Natural killer cell (primary cell): ENCODE data around the gene ALG13. TPM values are rescaled to one million over a fixed set of nuclear protein-coding genes. Genes with fewer than 3 reads are reported as not detected.

ENCODE experiments used
- ATAC-seq, 3 donors: fragments of 150-1000 bp in 2 of 3; fragments of 200-7000 bp in 1 of 3; cut with Tn5 transposase; 1 replicate in 1 of 3; 2 replicates in 2 of 3; pipeline ENCODE4 v1.10.0; 2021; ENCODE audit warnings: mild to moderate bottlenecking in 2 of 3, moderate library complexity in 2 of 3
- DNase-seq, 2 donors: peaks; one replicate each; pipeline versions ENCODE4 v3.0.0 to v3.0.0-alpha.2; 2013 to 2021; ENCODE audit warnings: mixed read lengths in 1 of 2
- H3K27ac ChIP-seq: one replicate; pipeline ENCODE4 v1.5.1; 2013; ENCODE audit warnings: mild to moderate bottlenecking, low read length
- H3K27me3 ChIP-seq: one replicate; pipeline ENCODE4 v1.6.1; 2013; ENCODE audit warnings: low read length; ENCODE audit not compliant: control insufficient read depth, insufficient read depth
- H3K36me3 ChIP-seq: one replicate; pipeline ENCODE4 v1.6.1; 2013; ENCODE audit warnings: low read length; ENCODE audit not compliant: control insufficient read depth, insufficient read depth
- H3K4me1 ChIP-seq: one replicate; pipeline ENCODE4 v1.6.1; 2013; ENCODE audit warnings: low read length; ENCODE audit not compliant: control insufficient read depth, insufficient read depth
- H3K4me3 ChIP-seq: one replicate; pipeline ENCODE4 v1.5.1; 2013; ENCODE audit warnings: low read length
- H3K9me3 ChIP-seq: one replicate; pipeline ENCODE4 v1.6.1; 2013; ENCODE audit warnings: low read length; ENCODE audit not compliant: control insufficient read depth, insufficient read depth
- H3K27ac Mint-ChIP-seq, 2 donors: one replicate each; pipeline ENCODE4 v1.8.0; 2022; ENCODE audit warnings: mild to moderate bottlenecking in 2 of 2, mixed read lengths in 2 of 2, moderate library complexity in 1 of 2
- H3K27me3 Mint-ChIP-seq, 2 donors: one replicate each; pipeline ENCODE4 v1.8.0; 2022; ENCODE audit warnings: low read depth in 2 of 2, mixed read lengths in 2 of 2
- H3K36me3 Mint-ChIP-seq: one replicate; pipeline ENCODE4 v1.8.0; 2022; ENCODE audit warnings: mixed read lengths
- H3K4me1 Mint-ChIP-seq, 2 donors: one replicate each; pipeline ENCODE4 v1.8.0; 2022; ENCODE audit warnings: mixed read lengths in 2 of 2
- H3K4me3 Mint-ChIP-seq: one replicate; pipeline ENCODE4 v1.8.0; 2022; ENCODE audit warnings: mild to moderate bottlenecking, moderate library complexity, mixed read lengths
- H3K9me3 Mint-ChIP-seq, 2 donors: one replicate each; pipeline ENCODE4 v1.8.0; 2022; ENCODE audit warnings: mixed read lengths in 2 of 2
- WGBS: methylation state at CpG from one replicate; pipeline ENCODE4 v1.1.7; 2013; ENCODE audit warnings: missing lambda C conversion rate; ENCODE audit not compliant: insufficient coverage; 5-methylcytosine and 5-hydroxymethylcytosine counted together
- intact Hi-C: fragments of 100-400 bp; cut with micrococcal nuclease; formaldehyde crosslinking; loops from one replicate; pipeline ENCODE4 v1.14.2; 2022
- total RNA-seq, 4 donors: library from RNA; stranded (reverse); fragments of 120-200 nt in 1 of 4; gene quantifications; one replicate each; pipeline versions ENCODE4 v1.2.3 to v1.2.4, GENCODE V29; 2013 to 2022
- TF ChIP-seq, protein P1 (sequence below): fragments of 200-600 bp; IDR thresholded peaks from one replicate; pipeline ENCODE4 v1.8.0; 2022; ENCODE audit warnings: antibody characterized with exemption

ALG13 gene
- total RNA-seq, 3 donors from 2014 or later (not counting 1 experiment from before 2014, with no cell fraction given) = 57.3 to 120 (median 97.2) TPM

DNA sequence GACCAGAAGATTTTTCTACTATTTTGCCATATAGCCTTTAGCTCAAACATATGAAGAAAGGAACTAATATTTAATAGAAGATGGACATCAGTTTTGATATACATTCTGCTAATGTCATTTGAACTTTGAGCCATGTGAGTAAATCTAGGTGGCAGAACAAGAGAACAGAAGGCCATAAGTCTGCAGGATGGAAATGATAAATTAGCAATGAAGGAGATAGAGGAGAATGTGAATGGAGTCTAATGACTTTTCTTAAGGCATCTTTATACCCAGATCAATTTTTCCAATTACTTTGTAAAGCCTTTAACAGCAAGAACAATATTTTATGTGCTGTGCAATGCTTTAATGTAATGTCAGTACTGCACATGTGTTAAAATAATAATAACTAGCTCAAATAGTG is 30.1 kb upstream of the ALG13 start:
- Histone ChIP-seq H3K4me3 (no peak overlapping the region), H3K27ac (no peak overlapping the region), H3K27me3 (no peaks in the 10 kb centered on the region), H3K4me1 (no peaks in the 10 kb centered on the region), H3K36me3 (no peaks in the 10 kb centered on the region), H3K9me3 (no peaks in the 10 kb centered on the region)
- ATAC-seq (no peak), DNase-seq (no peak)
- Mint-ChIP-seq H3K4me1 (no peaks in the 10 kb centered on the region), H3K36me3 (no peaks in the 10 kb centered on the region), H3K27ac (no peak overlapping the region), H3K4me3 (no peak overlapping the region), H3K9me3 (no peaks in the 10 kb centered on the region), H3K27me3 (peaks cover 0 to 2% of the 10 kb centered on the region in 2 donors)
- intact Hi-C loops = no loop called here
- TF ChIP-seq, protein P1, sequence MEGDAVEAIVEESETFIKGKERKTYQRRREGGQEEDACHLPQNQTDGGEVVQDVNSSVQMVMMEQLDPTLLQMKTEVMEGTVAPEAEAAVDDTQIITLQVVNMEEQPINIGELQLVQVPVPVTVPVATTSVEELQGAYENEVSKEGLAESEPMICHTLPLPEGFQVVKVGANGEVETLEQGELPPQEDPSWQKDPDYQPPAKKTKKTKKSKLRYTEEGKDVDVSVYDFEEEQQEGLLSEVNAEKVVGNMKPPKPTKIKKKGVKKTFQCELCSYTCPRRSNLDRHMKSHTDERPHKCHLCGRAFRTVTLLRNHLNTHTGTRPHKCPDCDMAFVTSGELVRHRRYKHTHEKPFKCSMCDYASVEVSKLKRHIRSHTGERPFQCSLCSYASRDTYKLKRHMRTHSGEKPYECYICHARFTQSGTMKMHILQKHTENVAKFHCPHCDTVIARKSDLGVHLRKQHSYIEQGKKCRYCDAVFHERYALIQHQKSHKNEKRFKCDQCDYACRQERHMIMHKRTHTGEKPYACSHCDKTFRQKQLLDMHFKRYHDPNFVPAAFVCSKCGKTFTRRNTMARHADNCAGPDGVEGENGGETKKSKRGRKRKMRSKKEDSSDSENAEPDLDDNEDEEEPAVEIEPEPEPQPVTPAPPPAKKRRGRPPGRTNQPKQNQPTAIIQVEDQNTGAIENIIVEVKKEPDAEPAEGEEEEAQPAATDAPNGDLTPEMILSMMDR = no peak

DNA sequence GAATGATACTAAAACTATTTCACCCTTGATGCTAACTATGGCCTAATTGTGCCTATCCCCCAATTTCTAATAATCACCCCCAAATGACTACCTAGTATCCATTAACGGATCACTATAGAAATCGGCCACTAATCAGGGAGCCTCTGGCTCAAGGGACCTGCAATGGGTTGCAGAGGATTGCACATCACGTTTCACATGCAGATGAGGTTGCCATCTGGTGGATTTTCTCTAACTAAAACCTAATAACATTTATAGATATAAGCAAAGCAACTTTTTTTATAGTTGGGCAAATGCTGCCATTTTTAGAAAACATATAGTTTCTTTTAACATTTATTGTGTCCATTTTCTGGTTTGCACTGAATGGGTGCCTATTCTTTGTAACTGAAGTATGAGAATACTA is 28.3 kb upstream of the ALG13 start:
- TF ChIP-seq, protein P1 = no peak

DNA sequence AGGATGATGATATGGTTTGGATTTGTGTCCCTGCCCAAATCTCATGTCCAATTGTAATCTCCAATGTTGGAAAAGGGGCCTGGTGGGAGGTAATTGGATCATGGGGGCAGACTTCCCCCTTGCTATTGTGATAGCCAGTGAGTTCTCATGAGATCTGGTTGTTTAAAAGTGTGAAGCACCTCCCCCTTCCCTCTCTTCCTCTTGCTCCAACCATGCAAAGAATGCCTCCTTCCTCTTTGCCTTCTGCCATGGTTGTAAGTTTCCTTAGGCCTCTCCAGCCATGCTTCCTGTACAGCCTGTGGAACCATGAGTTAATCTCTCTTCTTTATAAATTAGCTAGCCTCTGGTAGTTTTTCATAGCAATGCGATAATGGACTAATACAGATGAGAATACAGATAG is 19.7 kb upstream of the ALG13 start:
- intact Hi-C loops = no loop called here
- TF ChIP-seq, protein P1 = no peak
- no peaks in the 10 kb centered on the region for H3K9me3 Mint-ChIP-seq
- H3K9me3 ChIP-seq = no peaks in the 10 kb centered on the region
- peaks cover 3 to 10% of the 10 kb centered on the region in 2 donors for H3K27me3 Mint-ChIP-seq
- no peak overlapping the region for H3K27ac ChIP-seq
- no peaks in the 10 kb centered on the region for H3K4me1 ChIP-seq
- WGBS = no CpG with 5 or more reads among the region's 1 CpG
- no peaks in the 10 kb centered on the region for H3K36me3 Mint-ChIP-seq
- no peak overlapping the region for H3K4me3 ChIP-seq
- no peak for DNase-seq
- H3K36me3 ChIP-seq = no peaks in the 10 kb centered on the region
- no peaks in the 10 kb centered on the region for H3K27me3 ChIP-seq
- no peak overlapping the region for H3K4me3 Mint-ChIP-seq
- H3K27ac Mint-ChIP-seq = no peak overlapping the region
- ATAC-seq = no peak
- no peaks in the 10 kb centered on the region for H3K4me1 Mint-ChIP-seq

More for the DNA sequence above, 28.3 kb upstream of the ALG13 start:
- Histone ChIP-seq H3K36me3 (no peaks in the 10 kb centered on the region), H3K27me3 (no peaks in the 10 kb centered on the region), H3K4me3 (no peak overlapping the region), H3K27ac (no peak overlapping the region), H3K4me1 (no peaks in the 10 kb centered on the region), H3K9me3 (no peaks in the 10 kb centered on the region)
- H3K27ac Mint-ChIP-seq = no peak overlapping the region
- WGBS = 92% methylated on average over 2 of the region's 3 CpGs
- no peaks in the 10 kb centered on the region for H3K36me3 Mint-ChIP-seq
- H3K4me1 Mint-ChIP-seq = no peaks in the 10 kb centered on the region
- intact Hi-C loops = no loop called here
- ATAC-seq = no peak
- H3K9me3 Mint-ChIP-seq = no peaks in the 10 kb centered on the region
- H3K4me3 Mint-ChIP-seq = no peak overlapping the region
- DNase-seq = no peak
- H3K27me3 Mint-ChIP-seq = peaks cover 0 to 2% of the 10 kb centered on the region in 2 donors

DNA sequence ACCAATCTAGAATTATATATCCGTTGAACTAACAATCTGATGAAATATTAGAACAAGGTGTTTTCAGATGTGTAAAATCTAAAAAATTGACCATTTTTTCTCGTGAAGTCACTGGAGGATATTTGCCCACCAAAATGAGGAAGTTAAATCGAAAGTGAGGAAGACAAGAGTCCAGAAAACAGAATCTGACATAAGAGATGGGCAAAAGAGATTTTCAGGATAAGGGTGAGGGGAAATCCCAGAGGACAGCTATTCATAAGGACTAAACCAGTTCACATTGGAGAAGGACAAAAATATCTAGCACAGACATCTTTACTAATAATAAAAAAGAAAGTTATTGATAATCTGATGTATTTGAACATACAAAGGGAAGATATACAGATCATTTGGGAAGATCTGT is 18.7 kb upstream of the ALG13 start:
- Mint-ChIP-seq H3K9me3 (no peaks in the 10 kb centered on the region), H3K36me3 (no peaks in the 10 kb centered on the region), H3K4me3 (no peak overlapping the region), H3K27ac (no peak overlapping the region), H3K4me1 (no peaks in the 10 kb centered on the region), H3K27me3 (peaks cover 5 to 10% of the 10 kb centered on the region in 2 donors)
- ATAC-seq (no peak), DNase-seq (no peak)
- H3K27ac ChIP-seq = no peak overlapping the region
- H3K9me3 ChIP-seq = no peaks in the 10 kb centered on the region
- intact Hi-C loops = no loop called here
- no peaks in the 10 kb centered on the region for H3K27me3 ChIP-seq
- WGBS = 0% methylated on average over 2 of the region's 3 CpGs
- TF ChIP-seq, protein P1 = no peak
- H3K4me1 ChIP-seq = no peaks in the 10 kb centered on the region
- H3K4me3 ChIP-seq = no peak overlapping the region
- no peaks in the 10 kb centered on the region for H3K36me3 ChIP-seq
